ENCODE measurements around the gene KAZN. TPM values are rescaled to one million over a fixed set of nuclear protein-coding genes. Genes with fewer than 3 reads are reported as not detected.

Gene KAZN
- total RNA-seq, 4 donors from 2014 or later, result 9.2 to 30.6 (median 21.2) TPM

GRCh38 chr1:14778898-14779865 lies 180.7 kb downstream of the KAZN start:
- ATAC-seq (ENCODE audit: low FRiP score), result no peak
- TF ChIP-seq, protein P1, sequence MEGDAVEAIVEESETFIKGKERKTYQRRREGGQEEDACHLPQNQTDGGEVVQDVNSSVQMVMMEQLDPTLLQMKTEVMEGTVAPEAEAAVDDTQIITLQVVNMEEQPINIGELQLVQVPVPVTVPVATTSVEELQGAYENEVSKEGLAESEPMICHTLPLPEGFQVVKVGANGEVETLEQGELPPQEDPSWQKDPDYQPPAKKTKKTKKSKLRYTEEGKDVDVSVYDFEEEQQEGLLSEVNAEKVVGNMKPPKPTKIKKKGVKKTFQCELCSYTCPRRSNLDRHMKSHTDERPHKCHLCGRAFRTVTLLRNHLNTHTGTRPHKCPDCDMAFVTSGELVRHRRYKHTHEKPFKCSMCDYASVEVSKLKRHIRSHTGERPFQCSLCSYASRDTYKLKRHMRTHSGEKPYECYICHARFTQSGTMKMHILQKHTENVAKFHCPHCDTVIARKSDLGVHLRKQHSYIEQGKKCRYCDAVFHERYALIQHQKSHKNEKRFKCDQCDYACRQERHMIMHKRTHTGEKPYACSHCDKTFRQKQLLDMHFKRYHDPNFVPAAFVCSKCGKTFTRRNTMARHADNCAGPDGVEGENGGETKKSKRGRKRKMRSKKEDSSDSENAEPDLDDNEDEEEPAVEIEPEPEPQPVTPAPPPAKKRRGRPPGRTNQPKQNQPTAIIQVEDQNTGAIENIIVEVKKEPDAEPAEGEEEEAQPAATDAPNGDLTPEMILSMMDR (IDR thresholded peaks at IDR 0.05), result no peak

GRCh38 chr1:14780271-14780670 lies 181.8 kb downstream of the KAZN start:
- TF ChIP-seq, protein P1 (IDR thresholded peaks at IDR 0.05), result no peak
- ATAC-seq (ENCODE audit: low FRiP score), result peak; percentile 92
- peak; percentile 32 for DNase-seq (ENCODE audit: low spot score)

More at GRCh38 chr1:14778898-14779865, 180.7 kb downstream of the KAZN start:
- DNase-seq (ENCODE audit: low spot score), result no peak

GRCh38 chr1:14781811-14782210 lies 183.3 kb downstream of the KAZN start:
- TF ChIP-seq, protein P1 (IDR thresholded peaks at IDR 0.05), result no peak
- ATAC-seq (ENCODE audit: low FRiP score) (no peak), DNase-seq (ENCODE audit: low spot score) (no peak)

- no peak for ATAC-seq (ENCODE audit: low FRiP score)
- TF ChIP-seq, protein P1 (IDR thresholded peaks at IDR 0.05), result no peak
- no peak for DNase-seq (ENCODE audit: low spot score)
Observed at GRCh38 chr1:14782741-14783591, 184.5 kb downstream of the KAZN start.

GRCh38 chr1:14783592-14783886 lies 185.1 kb downstream of the KAZN start:
- DNase-seq (ENCODE audit: low spot score) (no peak), ATAC-seq (ENCODE audit: low FRiP score) (no peak)
- TF ChIP-seq, protein P1 (IDR thresholded peaks at IDR 0.05), result no peak

- ATAC-seq (ENCODE audit: low FRiP score) (no peak), DNase-seq (ENCODE audit: low spot score) (no peak)
- TF ChIP-seq, protein P1 (IDR thresholded peaks at IDR 0.05), result no peak
Observed at GRCh38 chr1:14784790-14785773, 186.6 kb downstream of the KAZN start.

All from omental fat pad (tissue), 4 donors.